Neural progenitor cell (in vitro differentiated cells): ENCODE measurements around the gene RAP2C. TPM values are rescaled to one million over a fixed set of nuclear protein-coding genes. Genes with fewer than 3 reads are reported as not detected.

ENCODE experiments used
- DNase-seq: peaks from one replicate; pipeline ENCODE4 v3.0.0-alpha.2; 2016; ENCODE audit warnings: low spot score
- H2AFZ ChIP-seq: fragments of 200-600 bp; sonication (generic); replicated peaks from 2 replicates; pipeline ENCODE4 v1.6.1; 2016; ENCODE audit warnings: antibody characterized with exemption
- H3F3A ChIP-seq: fragments of 200-600 bp; sonication (generic); 2 replicates; pipeline ENCODE4 v1.6.1; 2016; ENCODE audit warnings: antibody characterized with exemption, low read depth
- H3K27ac ChIP-seq: fragments of 200-600 bp; sonication (generic); 2 replicates; pipeline ENCODE4 v1.5.1; 2016; ENCODE audit warnings: mild to moderate bottlenecking
- H3K27me3 ChIP-seq: fragments of 200-600 bp; sonication (generic); 2 replicates; pipeline ENCODE4 v1.6.1; 2016; ENCODE audit warnings: mild to moderate bottlenecking, moderate library complexity
- H3K36me3 ChIP-seq: fragments of 200-600 bp; sonication (generic); 2 replicates; pipeline ENCODE4 v1.5.1; 2016
- H3K4me1 ChIP-seq: fragments of 200-600 bp; sonication (generic); 2 replicates; pipeline ENCODE4 v1.6.1; 2016; ENCODE audit warnings: mixed run types
- H3K4me2 ChIP-seq: fragments of 200-600 bp; sonication (generic); 2 replicates; pipeline ENCODE4 v1.6.1; 2016
- H3K4me3 ChIP-seq: fragments of 200-600 bp; sonication (generic); 2 replicates; pipeline ENCODE4 v1.5.1; 2016
- H3K79me2 ChIP-seq: fragments of 200-600 bp; sonication (generic); 2 replicates; pipeline ENCODE4 v1.6.1; 2016; ENCODE audit warnings: low read depth
- H3K9ac ChIP-seq: fragments of 200-600 bp; sonication (generic); 2 replicates; pipeline ENCODE4 v1.6.1; 2016
- H3K9me3 ChIP-seq: fragments of 200-600 bp; sonication (generic); 2 replicates; pipeline ENCODE4 v1.5.1; 2016; ENCODE audit warnings: low read depth
- H4K20me1 ChIP-seq: fragments of 200-600 bp; sonication (generic); 2 replicates; pipeline ENCODE4 v1.6.1; 2016; ENCODE audit warnings: low read depth
- H3K27ac Mint-ChIP-seq: 3 replicates; pipeline ENCODE4 v1.8.0; 2021; ENCODE audit warnings: mixed read lengths
- H3K27me3 Mint-ChIP-seq: 2 replicates; pipeline ENCODE4 v1.8.0; 2022; ENCODE audit warnings: low read depth, mild to moderate bottlenecking, inconsistent platforms, moderate library complexity, mixed read lengths; ENCODE audit not compliant: insufficient read depth
- H3K36me3 Mint-ChIP-seq: 3 replicates; pipeline ENCODE4 v1.8.0; 2021; ENCODE audit warnings: mixed read lengths
- H3K4me1 Mint-ChIP-seq: 3 replicates; pipeline ENCODE4 v1.8.0; 2021; ENCODE audit warnings: mixed read lengths
- H3K4me3 Mint-ChIP-seq: 3 replicates; pipeline ENCODE4 v1.8.0; 2021; ENCODE audit warnings: mild to moderate bottlenecking, moderate library complexity, mixed read lengths
- H3K9me3 Mint-ChIP-seq: 3 replicates; pipeline ENCODE4 v1.8.0; 2020; ENCODE audit warnings: mixed read lengths
- CTCF ChIP-seq: fragments of 200-600 bp; sonication (generic); IDR thresholded peaks from 2 replicates; pipeline ENCODE4 v1.5.1; 2017; ENCODE audit warnings: antibody characterized with exemption, mild to moderate bottlenecking
- EZH2 ChIP-seq: fragments of 200-600 bp; sonication (generic); IDR thresholded peaks from 2 replicates; pipeline ENCODE4 v1.6.1; 2017; ENCODE audit warnings: antibody characterized with exemption, mild to moderate bottlenecking, moderate library complexity
- EZH2phosphoT487 ChIP-seq: fragments of 200-600 bp; sonication (generic); IDR thresholded peaks from 2 replicates; pipeline ENCODE4 v1.6.1; 2017; ENCODE audit warnings: antibody characterized with exemption
- total RNA-seq: library from RNA; depleted of rRNA; stranded (reverse); fragments of >200 nt; gene quantifications from 2 replicates; pipeline ENCODE4 v1.2.3, GENCODE V29; 2015; ENCODE audit warnings: low replicate concordance

The RAP2C gene
- total RNA-seq, 1 donor from 2014 or later: 43.8 TPM

- Mint-ChIP-seq H3K36me3 (peaks cover 26% of the 10 kb centered on the region), H3K27me3 (no peaks in the 10 kb centered on the region), H3K9me3 (no peaks in the 10 kb centered on the region), H3K4me1 (no peaks in the 10 kb centered on the region), H3K27ac (no peak overlapping the region), H3K4me3 (no peak overlapping the region)
- H3K79me2 ChIP-seq: no peaks in the 10 kb centered on the region
- no peak overlapping the region for H3K4me2 ChIP-seq
- no peak for DNase-seq
- H3K9ac ChIP-seq: no peak overlapping the region
- no peak overlapping the region for H2AFZ ChIP-seq
- no peaks in the 10 kb centered on the region for H3K27me3 ChIP-seq
- TF ChIP-seq EZH2: no peak
- no peak for TF ChIP-seq CTCF
- no peak for TF ChIP-seq EZH2phosphoT487
- H3K27ac ChIP-seq: no peak overlapping the region
- H3F3A ChIP-seq: no peaks in the 10 kb centered on the region
- no peaks in the 10 kb centered on the region for H3K4me1 ChIP-seq
- no peaks in the 10 kb centered on the region for H3K9me3 ChIP-seq
- no peaks in the 10 kb centered on the region for H4K20me1 ChIP-seq
- H3K36me3 ChIP-seq: peaks cover 3% of the 10 kb centered on the region
- H3K4me3 ChIP-seq: no peak overlapping the region
Observed at GRCh38 chrX:132206259-132206658, 13.0 kb downstream of the RAP2C start.

- H3K4me3 Mint-ChIP-seq: no peak overlapping the region
- no peak overlapping the region for H3K4me2 ChIP-seq
- no peak overlapping the region for H3K27ac Mint-ChIP-seq
- H3K79me2 ChIP-seq: no peaks in the 10 kb centered on the region
- no peak for DNase-seq
- no peaks in the 10 kb centered on the region for H3K9me3 Mint-ChIP-seq
- H3K9me3 ChIP-seq: no peaks in the 10 kb centered on the region
- no peaks in the 10 kb centered on the region for H3K27me3 Mint-ChIP-seq
- H3K36me3 ChIP-seq: peaks cover 3% of the 10 kb centered on the region
- no peak overlapping the region for H3K9ac ChIP-seq
- no peak overlapping the region for H3K4me3 ChIP-seq
- peaks cover 13% of the 10 kb centered on the region for H3K36me3 Mint-ChIP-seq
- no peak for TF ChIP-seq CTCF
- TF ChIP-seq EZH2phosphoT487: no peak
- TF ChIP-seq EZH2: no peak
- H3F3A ChIP-seq: no peaks in the 10 kb centered on the region
- H3K4me1 ChIP-seq: no peaks in the 10 kb centered on the region
- no peak overlapping the region for H3K27ac ChIP-seq
- H4K20me1 ChIP-seq: no peaks in the 10 kb centered on the region
- H2AFZ ChIP-seq: no peak overlapping the region
- no peaks in the 10 kb centered on the region for H3K4me1 Mint-ChIP-seq
- H3K27me3 ChIP-seq: no peaks in the 10 kb centered on the region
Observed at GRCh38 chrX:132204629-132205028, 14.6 kb downstream of the RAP2C start.

GRCh38 chrX:132200976-132201375 lies 18.3 kb downstream of the RAP2C start:
- Mint-ChIP-seq H3K9me3 (no peaks in the 10 kb centered on the region), H3K4me3 (no peak overlapping the region), H3K4me1 (no peaks in the 10 kb centered on the region), H3K36me3 (peaks cover 2% of the 10 kb centered on the region), H3K27ac (no peak overlapping the region), H3K27me3 (no peaks in the 10 kb centered on the region)
- Histone ChIP-seq H3K4me1 (no peaks in the 10 kb centered on the region), H3K79me2 (no peaks in the 10 kb centered on the region), H3K4me2 (no peak overlapping the region), H3K27ac (no peak overlapping the region), H3K36me3 (peaks cover 3% of the 10 kb centered on the region), H3F3A (no peaks in the 10 kb centered on the region), H3K4me3 (no peak overlapping the region), H4K20me1 (no peaks in the 10 kb centered on the region), H3K9ac (no peak overlapping the region), H2AFZ (no peak overlapping the region), H3K9me3 (no peaks in the 10 kb centered on the region), H3K27me3 (no peaks in the 10 kb centered on the region)
- no peak for DNase-seq
- no peak for TF ChIP-seq CTCF
- no peak for TF ChIP-seq EZH2
- no peak for TF ChIP-seq EZH2phosphoT487

- no peak overlapping the region for H3K4me3 Mint-ChIP-seq
- Histone ChIP-seq H3K4me2 (no peak overlapping the region), H3K9me3 (no peaks in the 10 kb centered on the region), H3K27me3 (no peaks in the 10 kb centered on the region), H3K4me1 (no peaks in the 10 kb centered on the region), H3K36me3 (peaks cover 3% of the 10 kb centered on the region), H3K4me3 (no peak overlapping the region), H3K9ac (no peak overlapping the region), H4K20me1 (no peaks in the 10 kb centered on the region), H2AFZ (no peak overlapping the region), H3K79me2 (no peaks in the 10 kb centered on the region), H3K27ac (no peak overlapping the region), H3F3A (no peaks in the 10 kb centered on the region)
- no peaks in the 10 kb centered on the region for H3K27me3 Mint-ChIP-seq
- H3K36me3 Mint-ChIP-seq: peaks cover 2% of the 10 kb centered on the region
- H3K9me3 Mint-ChIP-seq: no peaks in the 10 kb centered on the region
- DNase-seq: no peak
- TF ChIP-seq EZH2 (no peak), CTCF (no peak), EZH2phosphoT487 (no peak)
- H3K27ac Mint-ChIP-seq: no peak overlapping the region
- H3K4me1 Mint-ChIP-seq: no peaks in the 10 kb centered on the region
Observed at GRCh38 chrX:132199941-132200340, 19.3 kb downstream of the RAP2C start.
